ENCODE data around the gene CACNA1G.

CACNA1G gene

GRCh38 chr17:50635732-50635981 lies 75.1 kb downstream of the CACNA1G start:
- DNase-seq = no peak

- no peak for DNase-seq
Observed at GRCh38 chr17:50635982-50636803, 75.7 kb downstream of the CACNA1G start.

GRCh38 chr17:50636804-50637195 lies 76.3 kb downstream of the CACNA1G start:
- no peak for DNase-seq

GRCh38 chr17:50637829-50638605 lies 77.5 kb downstream of the CACNA1G start:
- DNase-seq = no peak

- no peak for DNase-seq
Observed at GRCh38 chr17:50638606-50638965, 78.1 kb downstream of the CACNA1G start.

GRCh38 chr17:50638966-50639713 lies 78.6 kb downstream of the CACNA1G start:
- no peak for DNase-seq

- DNase-seq = peak in 1 of 2 donors; percentile 52
Observed at GRCh38 chr17:50640686-50641351, 80.3 kb downstream of the CACNA1G start.

GRCh38 chr17:50641357-50641756 lies 80.8 kb downstream of the CACNA1G start:
- DNase-seq = no peak

- DNase-seq = no peak
Observed at GRCh38 chr17:50642071-50642721, 81.7 kb downstream of the CACNA1G start.

GRCh38 chr17:50642722-50643656 lies 82.5 kb downstream of the CACNA1G start:
- DNase-seq = no peak

GRCh38 chr17:50645748-50646682 lies 85.5 kb downstream of the CACNA1G start:
- no peak for DNase-seq

- DNase-seq = no peak
Observed at GRCh38 chr17:50647187-50647586, 86.7 kb downstream of the CACNA1G start.

- DNase-seq = no peak
Observed at GRCh38 chr17:50649042-50649908, 88.8 kb downstream of the CACNA1G start.

- DNase-seq = no peak
Observed at GRCh38 chr17:50651661-50652060, 91.1 kb downstream of the CACNA1G start.

GRCh38 chr17:50653738-50654137 lies 93.2 kb downstream of the CACNA1G start:
- no peak for DNase-seq

GRCh38 chr17:50656509-50656908 lies 96.0 kb downstream of the CACNA1G start:
- no peak for DNase-seq

- DNase-seq = no peak
Observed at GRCh38 chr17:50657054-50657453, 96.5 kb downstream of the CACNA1G start.

- DNase-seq = no peak
Observed at GRCh38 chr17:50657627-50658026, 97.1 kb downstream of the CACNA1G start.

- DNase-seq = no peak
Observed at GRCh38 chr17:50658616-50659015, 98.1 kb downstream of the CACNA1G start.

Measured in CD4-positive, alpha-beta T cell treated with Interleukin-1 beta for 1 hour (primary cell).